ENCODE results near the gene WDR93. TPM values are rescaled to one million over a fixed set of nuclear protein-coding genes. Genes with fewer than 3 reads are reported as not detected.

WDR93 gene
- total RNA-seq, 2 experiments from 2014 or later, result not detected

DNA sequence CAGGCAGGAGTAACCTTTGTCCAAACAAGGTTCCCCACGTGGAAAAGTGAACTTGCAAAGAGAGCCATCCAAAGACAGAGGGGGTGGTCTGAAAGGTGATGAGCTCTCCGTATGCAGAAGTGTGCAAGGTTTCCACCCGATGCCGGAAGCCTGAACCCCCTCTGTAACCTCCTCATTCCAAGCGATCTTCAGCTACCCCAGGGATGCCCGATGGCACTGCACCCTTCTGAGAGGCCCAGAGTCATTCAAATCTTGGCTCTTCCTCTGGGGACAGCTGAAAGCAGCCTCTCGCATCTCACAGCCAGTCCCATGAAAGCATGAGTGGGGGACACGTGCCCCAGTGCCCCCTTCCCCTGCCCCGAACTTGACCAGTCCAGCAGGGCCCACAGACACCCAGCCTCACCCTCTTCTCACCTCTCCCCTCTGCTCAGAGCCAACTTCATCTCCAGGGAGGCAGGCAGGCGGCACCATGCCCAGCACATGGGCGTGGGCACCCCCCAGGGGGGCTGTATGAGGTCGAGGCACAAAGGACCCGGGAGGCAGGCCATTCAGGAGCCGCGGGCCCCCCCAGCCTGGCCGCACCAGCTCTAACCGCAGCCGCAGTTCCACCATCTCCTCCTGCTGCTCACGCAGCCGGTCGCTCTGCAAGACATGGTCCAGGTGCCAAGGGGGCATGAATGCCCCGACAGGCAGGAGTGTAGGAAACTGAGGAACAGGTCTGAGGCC, 44.0 kb upstream of the WDR93 start:
- Mint-ChIP-seq H3K27ac (no peak overlapping the region), H3K36me3 (ENCODE audit: low read depth) (peaks cover 1% of the 10 kb centered on the region), H3K27me3 (no peaks in the 10 kb centered on the region), H3K9me3 (no peaks in the 10 kb centered on the region), H3K4me3 (no peak overlapping the region), H3K4me1 (ENCODE audit: low read depth) (no peaks in the 10 kb centered on the region)
- intact Hi-C loops (cut with micrococcal nuclease), result no loop called here
- CTCF ChIA-PET, result interaction anchor here (0.7 to 2.5 kb wide), 10 partner anchors 10 to 88 kb away, joined by 3 to 9 read pairs (median 3); partner anchors contain the start of genes PEX11A and WDR93
- DNase-seq (no peak), ATAC-seq (no peak)
- POLR2A ChIA-PET, result no interaction called here
- TF ChIP-seq, protein P1, sequence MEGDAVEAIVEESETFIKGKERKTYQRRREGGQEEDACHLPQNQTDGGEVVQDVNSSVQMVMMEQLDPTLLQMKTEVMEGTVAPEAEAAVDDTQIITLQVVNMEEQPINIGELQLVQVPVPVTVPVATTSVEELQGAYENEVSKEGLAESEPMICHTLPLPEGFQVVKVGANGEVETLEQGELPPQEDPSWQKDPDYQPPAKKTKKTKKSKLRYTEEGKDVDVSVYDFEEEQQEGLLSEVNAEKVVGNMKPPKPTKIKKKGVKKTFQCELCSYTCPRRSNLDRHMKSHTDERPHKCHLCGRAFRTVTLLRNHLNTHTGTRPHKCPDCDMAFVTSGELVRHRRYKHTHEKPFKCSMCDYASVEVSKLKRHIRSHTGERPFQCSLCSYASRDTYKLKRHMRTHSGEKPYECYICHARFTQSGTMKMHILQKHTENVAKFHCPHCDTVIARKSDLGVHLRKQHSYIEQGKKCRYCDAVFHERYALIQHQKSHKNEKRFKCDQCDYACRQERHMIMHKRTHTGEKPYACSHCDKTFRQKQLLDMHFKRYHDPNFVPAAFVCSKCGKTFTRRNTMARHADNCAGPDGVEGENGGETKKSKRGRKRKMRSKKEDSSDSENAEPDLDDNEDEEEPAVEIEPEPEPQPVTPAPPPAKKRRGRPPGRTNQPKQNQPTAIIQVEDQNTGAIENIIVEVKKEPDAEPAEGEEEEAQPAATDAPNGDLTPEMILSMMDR (IDR thresholded peaks at IDR 0.05), result no peak

DNA sequence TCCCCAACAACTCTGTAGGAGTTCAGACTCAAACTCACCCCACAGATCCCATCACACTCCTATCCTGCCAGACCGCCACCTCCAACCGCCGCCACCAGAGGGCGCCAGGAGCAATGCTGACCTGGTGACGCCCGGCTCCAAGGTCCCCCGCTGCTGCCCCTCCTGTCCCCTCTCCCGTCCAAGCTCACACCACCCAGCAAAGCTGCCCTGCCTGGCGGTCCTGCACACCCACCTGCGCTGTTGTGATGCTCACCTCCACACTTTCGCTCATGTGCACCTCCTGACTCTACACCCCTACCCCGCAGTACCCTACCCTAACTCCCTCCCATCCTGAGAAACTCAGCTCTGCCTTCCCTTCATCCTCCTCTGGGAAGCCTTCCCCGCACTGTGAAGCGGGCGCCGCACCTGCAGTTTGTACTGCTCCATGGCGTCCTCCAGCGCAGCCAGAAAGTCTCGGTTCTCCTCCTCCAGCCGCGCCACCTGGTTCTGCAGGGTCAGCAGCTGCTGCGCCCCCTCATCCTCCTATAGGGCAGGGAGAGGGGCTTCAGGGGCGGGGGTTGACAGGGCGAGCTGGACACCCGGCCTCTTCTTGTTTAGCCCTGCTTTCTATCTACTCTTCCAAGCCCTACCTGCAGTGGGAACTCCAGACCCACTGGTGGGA, 43.3 kb upstream of the WDR93 start:
- Mint-ChIP-seq H3K4me3 (no peak overlapping the region), H3K27ac (no peak overlapping the region), H3K9me3 (no peaks in the 10 kb centered on the region), H3K4me1 (ENCODE audit: low read depth) (no peaks in the 10 kb centered on the region), H3K36me3 (ENCODE audit: low read depth) (peaks cover 1% of the 10 kb centered on the region), H3K27me3 (peaks cover 2% of the 10 kb centered on the region)
- DNase-seq, result peak; percentile 83
- CTCF ChIA-PET, result interaction anchor here (0.7 to 2.5 kb wide), 15 partner anchors 11 to 227 kb away, joined by 3 to 9 read pairs (median 3); no protein-coding TSS in a partner anchor
- intact Hi-C loops (cut with micrococcal nuclease), result no loop called here
- TF ChIP-seq, protein P1 (IDR thresholded peaks at IDR 0.05), result peak; percentile 78
- peak; percentile 92 for ATAC-seq
- POLR2A ChIA-PET, result interaction anchor here (1.1 kb wide), 1 partner anchor 14 kb away, joined by 3 read pairs; no protein-coding TSS in a partner anchor

DNA sequence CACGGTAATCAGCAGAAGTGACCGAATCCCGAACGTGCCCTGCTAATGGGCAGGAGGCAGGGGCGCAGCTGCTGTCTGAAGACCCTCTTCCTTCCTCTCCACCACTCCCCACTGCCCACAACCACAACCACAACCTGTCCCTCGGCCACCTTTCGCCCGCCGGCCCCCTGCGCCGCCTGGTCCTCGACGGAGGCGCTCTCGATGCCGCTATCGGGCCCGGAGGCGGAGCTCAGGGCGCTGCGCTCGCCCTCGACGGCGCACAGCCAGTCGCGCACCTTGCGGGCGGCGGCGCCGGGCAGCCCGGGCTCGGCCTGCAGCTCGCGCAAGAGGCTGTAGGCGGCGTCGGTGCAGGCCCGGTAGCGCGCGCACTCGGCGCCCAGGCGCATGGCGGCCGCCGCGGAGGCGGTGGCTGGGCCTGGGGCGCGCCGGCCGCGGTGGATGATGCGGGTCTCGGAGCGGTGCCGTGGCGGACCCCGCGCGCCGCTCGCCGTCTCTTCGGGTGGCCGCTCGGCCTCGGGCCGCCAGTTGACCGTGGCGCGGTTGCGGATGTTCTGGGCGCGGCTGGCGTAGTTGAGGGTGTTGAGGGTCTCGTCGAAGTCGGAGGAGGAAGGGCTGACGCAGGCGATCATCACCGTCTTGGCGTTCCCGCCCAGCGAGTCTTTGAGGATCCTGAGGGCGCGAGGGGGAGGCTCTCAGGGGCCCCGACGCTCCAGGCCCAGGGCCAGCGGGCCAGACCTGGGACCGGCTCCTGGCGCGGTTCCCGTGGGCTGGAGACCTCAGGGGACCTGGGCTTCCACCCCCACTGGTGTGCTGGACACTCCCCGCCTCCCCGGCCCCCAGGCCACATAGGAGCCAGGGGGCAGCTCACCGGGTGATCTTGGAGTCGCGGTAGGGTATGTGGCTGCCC, 42.3 kb upstream of the WDR93 start:
- TF ChIP-seq, protein P1 (IDR thresholded peaks at IDR 0.05), result no peak
- no peak for DNase-seq
- ChIA-PET POLR2A (interaction anchor here (1.1 kb wide), 1 partner anchor 13 kb away, joined by 3 read pairs; no protein-coding TSS in a partner anchor), CTCF (interaction anchor here (0.7 to 2.5 kb wide), 12 partner anchors 10 to 226 kb away, joined by 3 to 9 read pairs (median 4); no protein-coding TSS in a partner anchor)
- Mint-ChIP-seq H3K9me3 (no peaks in the 10 kb centered on the region), H3K27ac (no peak overlapping the region), H3K4me3 (no peak overlapping the region), H3K4me1 (ENCODE audit: low read depth) (no peaks in the 10 kb centered on the region), H3K27me3 (peaks cover 6% of the 10 kb centered on the region), H3K36me3 (ENCODE audit: low read depth) (peaks cover 1% of the 10 kb centered on the region)
- intact Hi-C loops (cut with micrococcal nuclease), result no loop called here
- ATAC-seq, result no peak

DNA sequence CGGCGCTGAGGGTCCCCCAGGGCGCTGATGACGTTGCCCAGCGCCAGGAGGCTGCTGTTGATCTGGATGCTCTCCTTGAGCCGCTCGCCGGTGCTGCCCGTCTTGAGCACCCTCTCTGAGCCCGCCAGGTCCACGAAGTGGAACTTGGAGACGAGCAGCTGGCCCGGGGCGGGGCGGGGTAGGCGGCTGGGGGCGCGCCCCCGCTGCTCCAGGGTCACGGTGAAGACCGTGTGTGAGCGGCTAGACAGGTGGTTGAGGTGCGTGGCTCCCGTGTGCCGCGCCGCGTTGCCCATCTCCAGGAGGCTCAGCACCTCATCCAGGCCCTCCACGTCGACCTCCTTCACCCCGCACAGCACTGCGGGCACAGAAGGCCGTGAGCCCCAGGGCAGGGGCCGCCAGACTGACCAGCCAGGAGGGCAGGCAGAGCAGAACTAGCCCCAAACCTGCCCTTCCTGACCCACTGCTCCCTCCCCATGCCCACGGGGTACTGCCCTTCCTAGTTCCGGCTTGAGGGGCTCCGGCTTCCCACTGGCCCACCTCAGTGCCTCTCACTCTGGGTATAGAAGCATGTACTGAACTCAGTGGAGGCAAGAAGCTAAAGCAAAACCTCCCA, 41.5 kb upstream of the WDR93 start:
- no peaks in the 10 kb centered on the region for H3K4me1 Mint-ChIP-seq (ENCODE audit: low read depth)
- ChIA-PET POLR2A (no interaction called here), CTCF (no interaction called here)
- ATAC-seq (no peak), DNase-seq (no peak)
- H3K27me3 Mint-ChIP-seq, result peaks cover 10% of the 10 kb centered on the region
- intact Hi-C loops (cut with micrococcal nuclease), result no loop called here
- TF ChIP-seq, protein P1 (IDR thresholded peaks at IDR 0.05), result no peak
- no peaks in the 10 kb centered on the region for H3K9me3 Mint-ChIP-seq
- peaks cover 1% of the 10 kb centered on the region for H3K36me3 Mint-ChIP-seq (ENCODE audit: low read depth)
- H3K27ac Mint-ChIP-seq, result no peak overlapping the region
- H3K4me3 Mint-ChIP-seq, result no peak overlapping the region

Data from activated CD8-positive, alpha-beta T cell treated with anti-CD3 and anti-CD28 coated beads for 36 hours (primary cell).